GM18498 (cell line): Measurements from ENCODE around the gene ARL5C.
A peak's percentile ranks its signal among the peaks of the same experiment; 100 is the strongest.

ENCODE experiments used
- ATAC-seq: cut with Tn5 transposase; IDR thresholded peaks from one replicate; pipeline ENCODE4 v1.9.1; 2021; ENCODE audit warnings: mild to moderate bottlenecking, moderate library complexity; ENCODE audit not compliant: unreplicated experiment

The ARL5C gene, protein sequence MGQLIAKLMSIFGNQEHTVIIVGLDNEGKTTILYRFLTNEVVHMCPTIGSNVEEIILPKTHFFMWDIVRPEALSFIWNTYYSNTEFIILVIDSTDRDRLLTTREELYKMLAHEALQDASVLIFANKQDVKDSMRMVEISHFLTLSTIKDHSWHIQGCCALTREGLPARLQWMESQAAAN

DNA sequence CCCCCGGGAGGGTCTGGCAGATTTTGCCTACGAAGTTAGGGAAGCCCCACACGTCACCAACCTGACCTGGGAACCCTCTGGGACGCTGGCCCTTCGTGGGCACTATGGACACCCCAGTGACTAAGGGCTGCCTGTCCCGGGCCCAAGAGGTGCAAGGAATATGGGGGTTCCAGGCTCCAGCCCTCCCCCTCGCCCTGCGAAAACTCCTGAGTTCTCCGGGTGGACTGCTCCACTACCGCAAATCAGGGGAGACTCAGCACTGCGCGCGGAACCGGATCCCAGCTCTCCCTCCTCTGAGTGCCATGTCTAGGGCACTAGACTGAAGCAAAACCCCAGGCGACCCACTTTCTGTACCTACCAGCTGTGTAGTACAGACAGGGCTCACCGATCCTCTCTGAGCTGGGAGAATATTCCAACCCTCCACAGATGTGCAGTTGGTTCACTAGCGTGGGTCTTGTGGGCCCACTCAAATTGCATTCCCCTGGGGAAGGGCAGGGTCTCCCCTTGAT lies at the start of gene ARL5C:
Gene ARL5C, minus strand, starts transcription at position 321 of the 509 bp plus-strand sequence. CDS start 401 bp downstream, outside the sequence.
- ATAC-seq: no peak

DNA sequence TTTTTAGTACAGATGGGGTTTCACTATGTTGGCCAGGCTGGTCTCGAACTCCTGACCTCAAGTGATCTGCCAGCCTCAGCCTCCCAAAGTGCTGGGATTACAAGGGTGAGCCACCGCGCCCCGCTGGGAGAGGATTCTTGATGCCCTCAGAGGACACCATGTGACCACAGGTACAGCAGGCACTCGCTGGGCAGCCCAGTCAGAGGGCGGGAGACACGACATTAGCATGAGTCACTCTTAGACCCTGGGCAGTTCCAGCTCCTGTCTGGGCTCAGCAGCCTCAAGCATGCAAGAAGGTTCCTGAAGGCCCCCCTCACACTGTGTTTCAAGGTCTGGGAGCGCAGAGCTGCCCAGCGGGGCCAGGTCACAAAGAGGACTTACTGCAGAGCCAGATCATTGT lies 47.9 kb upstream of the ARL5C start:
- ATAC-seq: no peak

DNA sequence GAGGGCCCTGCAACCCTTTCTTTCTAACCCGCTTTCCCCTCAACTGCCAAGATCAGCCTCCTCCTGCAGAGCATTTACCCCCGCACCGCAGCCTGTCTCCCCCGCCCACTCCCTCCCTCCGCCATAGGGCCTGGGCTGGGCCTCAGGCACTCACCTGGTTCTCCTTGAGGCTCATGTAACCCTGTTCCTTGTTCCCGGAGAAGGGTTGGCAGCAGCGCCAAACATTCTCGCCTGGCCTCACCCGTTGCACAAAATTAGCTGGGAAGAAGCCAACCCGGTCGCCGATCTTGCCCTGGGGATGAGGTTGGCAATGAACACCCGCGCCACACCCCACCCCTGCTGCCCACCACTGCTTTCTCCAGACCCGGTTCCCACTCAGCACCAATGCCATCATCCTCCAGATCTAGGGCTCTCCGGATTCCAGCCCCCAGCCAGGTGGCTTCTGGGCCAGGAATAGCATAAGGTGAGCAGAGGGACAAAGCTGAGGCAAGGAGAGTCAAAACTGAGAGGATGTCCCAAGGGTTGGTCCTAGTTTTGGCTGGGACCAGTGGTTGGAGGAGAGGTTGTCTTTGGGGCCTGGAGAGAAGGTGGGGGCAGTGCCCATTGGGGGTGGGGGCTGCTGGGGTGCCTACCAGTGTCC lies 47.0 kb upstream of the ARL5C start:
- no peak for ATAC-seq

DNA sequence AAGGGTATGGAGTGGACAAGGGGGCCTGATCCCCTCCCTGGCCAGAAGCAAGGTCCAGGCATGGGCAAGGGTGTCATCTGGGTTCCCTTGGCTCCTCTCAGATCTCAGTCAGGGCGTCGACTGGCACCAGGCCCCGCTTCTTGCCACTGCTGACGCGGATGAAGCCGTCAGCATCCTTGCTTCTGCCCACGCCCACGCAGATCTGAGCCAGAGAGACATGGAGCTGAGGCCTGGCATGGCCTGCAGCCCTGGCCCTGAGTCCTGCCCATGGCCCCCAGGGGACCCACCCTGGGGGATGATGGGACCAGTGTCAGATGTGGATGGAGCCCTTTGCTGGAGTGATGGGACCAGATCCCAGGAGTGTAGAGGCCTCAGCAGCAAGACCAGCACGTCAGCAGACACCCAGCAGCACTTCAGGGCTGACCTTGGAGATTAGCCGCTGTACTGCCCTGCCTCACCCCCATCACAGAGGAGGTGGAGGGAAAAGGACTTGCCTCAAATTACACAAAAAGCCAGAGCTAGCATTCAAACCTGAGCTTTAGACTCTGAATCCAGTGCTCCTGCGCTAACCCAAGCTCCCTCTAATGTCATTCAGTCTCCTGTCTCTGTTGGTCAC lies 46.3 kb upstream of the ARL5C start:
- no peak for ATAC-seq

DNA sequence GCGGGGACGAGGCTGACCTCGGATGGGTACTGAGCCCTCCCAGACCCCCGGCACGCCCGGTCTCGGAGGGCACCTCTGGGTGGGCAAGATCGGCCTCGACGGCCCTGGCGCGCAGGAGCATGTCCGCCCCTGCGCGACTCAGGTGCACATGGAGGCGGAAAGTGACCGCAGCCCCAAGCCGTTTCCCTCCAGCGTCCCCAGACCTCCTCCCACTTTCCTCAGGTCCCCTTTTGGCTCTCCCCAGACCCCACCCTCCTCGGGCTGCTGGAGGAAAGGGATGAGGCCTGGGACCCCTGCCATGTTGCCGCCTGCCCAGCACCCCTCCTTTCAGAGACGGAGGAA lies 44.1 kb upstream of the ARL5C start:
- ATAC-seq: no peak

DNA sequence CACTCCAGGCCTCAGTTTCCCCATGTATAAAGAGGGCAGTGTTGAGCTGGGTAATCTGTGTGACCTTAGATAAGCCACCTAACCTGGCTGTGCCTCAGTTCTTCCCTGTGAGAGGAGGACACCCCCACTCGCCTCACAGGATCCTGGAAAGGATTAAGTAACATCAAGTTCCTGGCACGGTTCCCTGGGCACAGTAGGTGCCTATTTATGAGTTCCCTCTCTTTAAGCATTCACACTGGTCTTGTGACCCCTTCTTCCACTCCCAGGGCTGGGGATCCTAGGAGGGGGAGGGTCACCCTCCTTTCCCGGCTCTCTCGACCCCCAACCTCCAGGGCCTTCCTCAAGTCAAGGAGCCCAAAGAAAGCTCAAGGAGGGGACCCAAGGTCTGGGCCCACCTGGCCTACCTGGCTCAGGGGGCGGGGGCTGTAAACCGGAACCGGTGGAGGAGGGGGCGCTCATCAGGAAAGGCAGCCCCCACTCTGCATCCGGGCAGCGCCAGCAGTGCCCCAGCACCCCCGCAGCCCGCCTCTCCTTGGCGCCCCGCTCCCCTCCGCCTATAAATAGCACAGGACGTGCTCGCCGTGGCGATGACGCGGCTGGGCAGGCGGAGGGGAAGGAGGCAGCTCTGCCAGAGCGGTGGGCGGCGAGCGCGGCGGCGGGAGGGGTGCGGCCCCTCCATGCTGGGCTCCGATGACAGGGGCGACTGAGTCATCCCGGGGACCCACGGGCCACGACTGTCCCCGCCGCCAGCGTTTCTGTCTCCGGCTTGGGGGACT lies 43.5 kb upstream of the ARL5C start:
- ATAC-seq: no peak

DNA sequence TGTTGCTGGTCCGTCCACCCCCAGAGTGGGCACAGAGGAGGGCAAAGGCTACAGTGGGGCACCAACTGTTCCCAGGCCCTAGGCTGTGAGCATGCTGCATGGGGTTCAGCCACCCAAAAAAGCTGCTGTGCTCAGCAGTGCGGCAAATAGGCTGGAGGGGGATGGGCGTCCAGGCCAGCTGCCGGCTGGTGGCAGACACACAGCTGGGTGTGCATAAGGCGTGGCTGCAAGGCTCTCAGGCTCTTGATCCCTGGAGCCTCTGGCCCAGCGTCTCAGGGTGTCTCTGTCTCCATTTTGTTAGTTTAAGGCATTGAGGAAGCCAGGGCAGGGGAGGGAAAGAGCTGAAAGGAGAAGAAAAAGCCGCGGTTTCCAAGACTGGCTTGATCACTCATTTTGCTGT lies 42.9 kb upstream of the ARL5C start:
- peak; percentile 54 for ATAC-seq

DNA sequence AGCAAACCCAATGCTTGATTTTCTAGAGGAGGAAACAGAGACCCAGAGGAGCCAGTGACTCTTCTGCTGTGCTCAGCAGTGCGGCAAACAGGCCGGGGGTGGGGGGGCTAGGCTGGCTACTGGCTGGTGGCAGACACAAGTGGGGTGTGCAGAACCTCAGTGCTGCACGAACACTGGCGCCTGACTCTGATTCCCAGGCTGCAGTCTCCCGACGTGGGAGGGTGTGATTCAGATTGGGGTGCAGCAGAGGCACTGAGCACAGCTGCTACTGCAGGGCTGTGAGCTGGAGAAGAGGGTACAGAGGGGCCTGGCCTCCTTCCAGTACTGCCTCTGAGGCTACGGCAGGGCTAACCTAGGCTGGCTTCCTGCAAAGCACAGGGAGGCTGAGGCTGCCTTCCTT lies 42.2 kb upstream of the ARL5C start:
- no peak for ATAC-seq

DNA sequence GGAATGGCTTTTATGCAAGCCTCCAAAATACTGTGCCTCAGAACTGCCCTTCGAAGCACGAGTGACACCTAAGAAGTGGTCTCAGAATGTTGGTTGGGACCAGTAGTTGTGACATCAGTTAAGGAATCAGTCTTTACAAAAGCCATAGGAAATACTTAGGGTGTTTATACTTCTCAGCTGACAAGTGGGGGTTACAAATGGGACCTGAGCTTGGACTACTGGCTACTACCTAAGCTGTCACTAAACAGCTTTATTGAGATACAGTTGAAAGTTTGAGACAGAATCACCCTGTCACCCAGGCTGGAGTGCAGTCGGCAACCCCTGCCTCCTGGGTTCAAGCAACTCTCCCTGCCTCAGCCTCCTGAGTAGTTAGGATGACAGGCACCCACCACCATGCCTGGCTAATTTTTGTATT lies 39.2 kb upstream of the ARL5C start:
- no peak for ATAC-seq

DNA sequence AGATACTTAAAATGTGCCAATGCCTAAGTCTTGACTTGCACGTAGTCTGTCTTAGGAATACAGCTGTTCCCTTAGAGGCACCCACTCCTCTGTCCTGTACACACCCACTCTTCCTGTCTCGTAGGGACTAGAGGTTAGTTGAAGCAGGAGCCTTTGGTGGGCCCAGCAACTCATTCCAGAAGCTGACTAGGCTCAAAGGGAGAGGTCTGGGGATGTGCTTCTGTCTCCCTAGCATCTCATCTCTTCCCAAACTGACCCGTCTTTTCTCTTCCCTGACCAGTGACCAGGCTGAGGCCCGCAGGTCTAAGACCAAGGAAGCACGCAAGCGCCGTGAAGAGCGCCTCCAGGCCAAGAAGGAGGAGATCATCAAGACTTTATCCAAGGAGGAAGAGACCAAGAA lies 38.3 kb upstream of the ARL5C start:
- no peak for ATAC-seq

DNA sequence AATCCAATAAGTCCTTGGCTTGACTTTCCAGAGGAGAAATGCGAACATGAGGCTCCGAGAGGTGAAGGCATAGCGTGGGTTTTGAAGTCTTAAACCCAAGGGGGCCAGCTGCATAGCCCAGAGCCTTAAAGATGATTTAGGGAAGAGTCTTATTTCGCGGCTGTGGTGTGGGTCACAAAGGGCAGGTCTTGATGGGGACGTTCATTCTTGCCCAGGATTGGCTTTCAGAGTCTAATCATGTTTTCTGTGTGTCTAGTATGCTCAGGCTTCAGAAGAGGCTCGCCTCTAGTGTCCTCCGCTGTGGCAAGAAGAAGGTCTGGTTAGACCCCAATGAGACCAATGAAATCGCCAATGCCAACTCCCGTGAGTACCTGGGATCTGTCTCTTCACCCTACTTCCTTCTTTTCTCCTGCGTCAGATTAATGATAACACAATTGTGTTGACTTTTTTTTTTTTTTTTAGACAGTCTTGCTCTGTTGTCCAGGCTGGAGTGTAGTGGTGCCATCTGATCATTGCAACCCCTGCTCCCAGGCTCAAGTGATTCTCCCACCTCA lies 35.1 kb upstream of the ARL5C start:
- ATAC-seq: no peak

DNA sequence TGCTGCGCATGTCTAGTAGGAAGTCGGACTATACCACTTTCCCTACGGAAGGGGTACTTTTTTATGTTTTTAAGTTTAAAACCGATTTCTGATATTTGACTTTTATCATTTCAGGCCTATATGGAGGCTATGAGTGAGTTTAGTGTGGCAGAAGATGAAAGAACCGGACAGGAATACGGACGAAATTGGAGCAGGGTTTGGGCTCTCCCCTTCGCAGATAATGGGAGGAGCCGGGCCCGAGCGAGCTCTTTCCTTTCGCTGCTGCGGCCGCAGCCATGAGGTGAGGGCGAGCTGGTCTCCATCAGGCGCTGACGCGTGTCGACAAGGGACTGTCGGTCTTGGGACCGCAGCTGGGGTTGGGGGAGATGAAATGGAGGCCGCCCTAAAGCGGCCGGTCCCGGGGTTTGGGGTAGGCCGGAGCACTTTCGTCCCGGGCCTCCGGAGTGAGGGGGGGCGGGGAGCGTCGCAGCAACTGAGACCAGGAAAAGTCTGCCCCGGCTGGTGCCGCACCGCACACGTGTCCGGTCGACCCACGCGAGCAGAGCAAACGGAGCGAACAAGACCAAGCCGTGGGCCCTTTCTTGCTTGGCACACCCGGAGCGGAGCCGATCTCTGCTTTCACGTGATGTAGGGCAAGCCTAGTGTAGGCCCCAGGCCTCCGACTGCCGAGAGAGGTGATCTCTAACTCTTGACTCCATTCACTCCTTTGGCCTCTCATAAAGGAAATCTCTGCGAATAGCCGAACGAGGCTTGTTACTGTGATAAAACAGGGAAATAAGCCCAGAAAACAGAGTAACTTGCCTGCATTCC lies 34.3 kb upstream of the ARL5C start, which contains the start of gene RPL19:
Gene RPL19, plus strand, starts transcription at position 214 of the 810 bp plus-strand sequence. Its CDS starts 62 bp downstream, at position 276.
- ATAC-seq: peak; percentile 74

DNA sequence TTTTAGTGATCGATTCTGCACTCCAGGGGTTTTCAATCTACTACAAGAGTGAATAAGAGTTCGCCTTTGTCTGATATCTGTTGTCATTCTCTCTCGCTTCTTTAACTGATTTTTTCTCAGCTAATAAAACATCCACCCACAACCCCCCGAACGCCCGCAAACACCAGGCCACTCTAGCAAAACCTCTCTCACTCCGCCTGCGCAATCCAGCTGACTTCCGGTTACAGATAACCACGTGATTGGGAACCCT lies 33.8 kb upstream of the ARL5C start:
- ATAC-seq: peak; percentile 67

DNA sequence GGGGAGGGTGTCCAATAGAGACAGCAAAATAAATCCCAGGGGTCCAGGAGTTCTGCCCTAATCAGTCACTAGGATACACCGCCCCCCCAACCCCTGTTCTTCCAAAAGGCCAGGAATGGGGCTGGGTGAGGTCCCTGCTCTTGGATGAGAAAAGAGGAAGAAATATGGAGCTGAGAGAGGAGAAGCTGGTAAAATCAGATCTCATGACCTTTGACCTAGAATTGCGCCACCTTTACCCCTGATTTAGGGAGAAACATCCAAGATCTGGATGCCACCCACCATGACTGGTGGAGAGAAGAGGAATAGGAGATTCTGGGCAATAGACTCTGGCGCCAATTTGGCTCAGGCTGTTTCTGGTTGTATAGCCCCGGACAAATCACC lies 32.2 kb upstream of the ARL5C start:
- no peak for ATAC-seq

DNA sequence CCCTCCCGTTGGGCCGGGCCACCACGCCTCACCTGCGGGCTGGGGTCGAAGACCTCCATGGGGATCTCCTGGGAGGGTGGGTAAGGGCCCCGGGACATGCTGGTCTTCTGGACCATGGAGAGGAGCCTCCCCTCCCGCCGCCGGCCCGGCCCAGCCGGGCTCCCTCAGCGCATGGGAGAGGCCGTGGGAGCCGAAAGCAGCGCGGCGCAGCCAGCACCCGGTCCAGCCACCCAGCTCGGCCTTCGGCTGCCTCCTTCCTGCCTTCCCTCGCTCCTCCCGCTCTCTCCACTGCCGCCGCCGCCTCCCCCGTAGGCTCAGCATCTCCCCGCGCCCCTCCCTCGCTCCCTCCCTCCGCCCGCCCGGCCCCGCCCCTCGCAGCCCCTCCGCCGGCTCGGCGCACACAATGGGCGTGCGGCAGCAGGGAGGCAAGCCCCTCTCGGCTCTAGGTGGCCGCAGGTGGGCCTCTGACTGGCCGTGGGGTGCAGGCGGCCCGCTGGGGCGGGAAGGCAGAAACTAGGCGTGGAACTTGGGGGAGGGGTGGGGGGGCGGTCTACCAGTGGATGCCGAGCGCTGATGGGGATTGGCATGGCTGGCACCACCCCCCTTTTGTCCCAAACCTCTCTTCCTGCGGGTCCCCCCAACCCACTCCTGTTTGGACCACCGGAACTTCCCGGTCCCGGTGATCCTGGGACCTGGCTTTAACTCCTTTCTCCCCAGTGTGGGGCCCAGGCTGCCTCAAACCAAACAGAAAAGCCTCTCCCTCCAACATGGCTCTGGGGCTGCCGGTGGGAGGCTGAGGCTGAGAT lies 31.6 kb upstream of the ARL5C start, which contains the start of gene CACNB1:
Gene CACNB1, minus strand, starts transcription at position 290 of the 806 bp plus-strand sequence. Its CDS starts 174 bp downstream, at position 116.
- ATAC-seq: no peak

DNA sequence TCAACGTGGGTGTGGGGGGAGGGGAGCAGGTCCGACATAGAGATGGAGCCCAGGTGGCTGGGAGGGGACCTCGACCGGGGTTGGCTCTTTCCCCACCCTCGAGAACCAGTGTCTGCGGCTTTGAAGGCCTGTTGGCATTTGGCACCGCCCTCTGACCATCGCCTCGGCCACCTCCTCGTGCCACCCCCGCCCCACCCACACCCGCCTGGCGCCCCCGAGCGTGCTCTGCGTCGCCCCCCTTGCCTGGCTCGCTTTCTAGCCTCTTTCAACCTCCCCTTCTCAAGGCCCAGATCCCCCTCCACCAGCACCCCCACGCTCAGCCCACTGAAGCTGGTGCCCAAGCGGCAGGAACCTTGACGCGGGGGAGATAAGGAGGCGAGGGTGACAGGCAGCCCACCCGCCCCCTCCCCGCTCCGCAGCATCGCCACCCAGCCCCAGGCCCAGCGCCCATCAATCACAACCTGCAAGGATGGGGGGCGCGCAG lies 30.9 kb upstream of the ARL5C start:
- no peak for ATAC-seq

DNA sequence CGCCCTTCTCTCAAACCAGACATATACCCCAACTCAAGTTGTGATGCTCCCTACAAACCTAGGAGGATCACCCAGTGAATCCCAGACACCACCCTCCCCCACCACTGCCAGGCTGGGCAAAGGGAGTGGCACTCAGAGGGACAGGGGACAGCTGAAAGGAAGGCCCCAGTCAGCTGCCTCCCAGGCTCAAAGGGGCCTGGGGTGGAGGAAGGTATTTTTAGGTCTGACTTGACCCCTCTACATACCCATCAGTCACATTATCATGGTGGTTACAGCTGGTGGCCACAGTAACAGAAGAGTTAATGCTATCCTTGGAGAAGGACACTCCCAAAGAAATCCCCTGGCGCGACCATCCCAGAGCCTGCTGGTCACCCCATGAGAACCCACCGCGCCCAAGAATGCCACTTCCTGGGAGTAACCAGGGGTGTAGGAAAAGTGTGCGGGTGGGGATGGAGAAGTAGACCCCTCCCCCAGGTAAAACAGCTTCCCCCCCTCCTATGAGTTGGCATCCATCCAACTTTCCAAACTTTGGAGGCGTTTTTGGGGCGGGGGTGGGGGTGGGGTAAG lies 30.4 kb upstream of the ARL5C start:
- ATAC-seq: no peak

DNA sequence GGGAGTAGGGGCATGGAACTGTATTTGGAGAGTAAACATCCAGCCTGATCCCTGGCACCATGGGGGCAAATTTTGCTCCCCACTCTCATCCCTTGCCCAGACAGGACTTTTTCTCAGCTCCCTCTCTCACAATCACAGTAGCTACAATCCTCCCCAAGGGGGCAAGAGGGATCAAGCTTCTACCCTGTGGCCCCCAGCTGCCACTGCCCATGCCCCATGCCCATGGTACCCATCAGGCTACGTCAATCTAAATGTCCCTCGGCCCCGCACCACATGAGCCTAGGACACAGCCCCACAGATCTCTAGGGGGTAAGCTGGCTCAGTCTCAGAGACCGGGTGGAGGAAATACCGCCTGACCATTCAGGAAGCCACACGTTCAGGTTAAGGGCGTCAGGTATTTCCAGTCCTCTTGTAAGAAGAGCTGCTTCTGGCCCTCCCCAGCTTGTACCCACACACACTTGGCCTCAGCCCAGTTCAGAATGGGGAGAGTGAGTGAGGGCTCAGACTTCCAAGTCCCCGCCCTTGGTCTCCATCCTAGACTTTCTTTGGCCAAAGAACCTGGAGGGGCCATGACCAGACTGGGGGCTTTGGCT lies 29.7 kb upstream of the ARL5C start:
- no peak for ATAC-seq

DNA sequence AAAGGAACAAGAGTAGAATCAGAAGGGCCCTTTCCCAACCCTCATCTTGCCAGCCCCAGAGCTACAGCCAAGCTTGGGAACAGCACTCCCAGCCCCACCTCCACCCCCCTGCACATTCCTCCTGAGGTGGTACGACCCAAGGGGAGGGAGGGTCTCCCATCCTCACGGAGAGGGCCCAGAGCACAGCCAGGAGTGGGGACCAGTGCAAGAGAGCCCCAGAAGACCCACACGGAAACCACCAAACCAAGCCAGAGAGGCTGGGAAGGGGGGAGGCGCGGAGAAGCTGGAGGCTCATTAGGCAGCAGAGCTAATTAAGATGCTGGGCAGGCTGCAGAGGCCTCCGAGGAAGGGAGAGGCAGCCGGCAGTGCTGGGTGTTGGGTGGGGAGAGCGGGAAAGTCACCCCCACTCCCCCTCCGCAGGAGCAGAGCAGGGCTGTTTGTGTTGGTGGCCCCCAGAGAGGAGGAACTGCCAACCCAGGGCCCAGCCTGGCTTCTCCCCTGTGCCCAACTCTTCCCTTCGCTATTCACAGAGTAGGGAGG lies 29.1 kb upstream of the ARL5C start:
- no peak for ATAC-seq
